Testis (tissue), 3 donors: ENCODE results near the gene MISP3. TPM values are rescaled to one million over a fixed set of nuclear protein-coding genes. Genes with fewer than 3 reads are reported as not detected.

Source experiments
- DNase-seq: peaks from one replicate; pipeline ENCODE4 v3.0.0-alpha.2; 2019
- H3K27ac ChIP-seq, 2 donors: fragments of 200-600 bp; sonication (generic); one replicate each; pipeline ENCODE4 v1.5.1; 2019
- H3K27me3 ChIP-seq: fragments of 200-600 bp; sonication (generic); one replicate; pipeline ENCODE4 v1.5.1; 2019
- H3K36me3 ChIP-seq: fragments of 200-600 bp; sonication (generic); one replicate; pipeline ENCODE4 v1.5.1; 2017; ENCODE audit warnings: low read depth; ENCODE audit errors: missing control alignments
- H3K4me1 ChIP-seq: fragments of 200-600 bp; sonication (generic); one replicate; pipeline ENCODE4 v1.5.1; 2019
- H3K4me3 ChIP-seq, 2 donors: fragments of 200-600 bp; sonication (generic); one replicate each; pipeline ENCODE4 v1.5.1; 2017 to 2019
- H3K9me3 ChIP-seq: fragments of 200-600 bp; sonication (generic); one replicate; pipeline ENCODE4 v1.5.1; 2017
- CTCF ChIP-seq, 3 experiments: fragments of 450-650 bp in 2 of 3; fragments of 200-600 bp in 1 of 3; sonication (generic) in 1 of 3; IDR thresholded peaks; one replicate each; pipeline ENCODE4 v1.5.1; 2016 to 2019; ENCODE audit warnings: antibody characterized with exemption in 3 of 3, mild to moderate bottlenecking in 2 of 3, moderate library complexity in 1 of 3
- POLR2A ChIP-seq: fragments of 450-650 bp; IDR thresholded peaks from one replicate; pipeline ENCODE4 v1.6.1; 2017; ENCODE audit warnings: antibody characterized with exemption, mild to moderate bottlenecking, moderate library complexity
- WGBS, 2 donors: methylation state at CpG; one replicate each; pipeline ENCODE4 v1.1.5; 2018; 5-methylcytosine and 5-hydroxymethylcytosine counted together
- intact Hi-C: fragments of 100-400 bp; cut with DNase I; formaldehyde crosslinking; loops from one replicate; pipeline ENCODE4 v1.15.1; 2023; ENCODE audit warnings: low total_unique reads
- polyA plus RNA-seq: library from polyadenylated mRNA; stranded (reverse); fragments of 350-450 nt; fragmentation: Illumina TruSeq; extraction: RNeasy Lipid Tissue Mini Kit (QIAGEN cat#74804); gene quantifications from one replicate; pipeline ENCODE4 v1.2.3, GENCODE V29; 2014; ENCODE audit warnings: low read depth, low replicate concordance; ENCODE audit not compliant: insufficient read depth
- total RNA-seq, 2 donors: library from RNA; depleted of rRNA; stranded (reverse); fragments of >200 nt; gene quantifications; one replicate each; pipeline ENCODE4 v1.2.3, GENCODE V29; 2016

MISP3 gene
- total and polyA plus RNA-seq, 3 donors from 2014 or later, result 0.76 to 7.2 (median 4.2) TPM

DNA sequence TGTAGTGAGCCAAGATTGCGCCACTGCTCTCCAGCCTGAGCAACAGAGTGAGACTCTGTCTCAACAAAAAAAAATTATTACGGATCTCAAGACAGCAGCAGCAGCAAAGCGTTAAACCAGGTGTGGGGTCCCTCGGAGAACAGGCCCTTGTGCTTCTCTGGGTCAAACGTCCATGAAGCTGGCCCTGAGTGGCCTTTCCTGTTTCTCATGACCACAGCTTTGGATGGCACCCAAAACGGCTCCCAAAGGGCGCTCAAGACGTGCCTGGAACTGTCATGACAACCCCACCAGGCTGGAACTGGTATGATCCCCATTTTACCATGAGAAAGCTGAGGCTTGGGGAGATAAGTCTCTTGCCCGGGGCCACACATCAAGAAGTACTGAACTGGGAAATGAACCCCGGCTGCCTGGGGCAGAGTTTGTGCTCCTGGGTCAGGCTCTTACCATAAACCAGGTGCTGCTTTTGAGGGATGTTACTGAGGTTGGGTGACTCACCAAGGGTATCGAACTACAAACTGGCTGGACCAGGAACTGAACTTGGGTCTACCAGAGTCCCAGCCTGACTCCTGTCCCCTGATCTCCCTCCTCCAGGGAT, 29.6 kb downstream of the MISP3 start:
- Histone ChIP-seq H3K9me3 (no peaks in the 10 kb centered on the region), H3K27me3 (no peaks in the 10 kb centered on the region), H3K4me3 (no peak overlapping the region), H3K27ac (no peak overlapping the region), H3K36me3 (no peaks in the 10 kb centered on the region), H3K4me1 (peaks cover 6% of the 10 kb centered on the region)
- DNase-seq, result no peak
- TF ChIP-seq POLR2A (no peak), CTCF (IDR thresholded peaks at IDR 0.05) (no peak)
- WGBS, 2 donors, result 53 to 62% methylated on average over 11 of the region's 11 CpGs
- intact Hi-C loops, result no loop called here

DNA sequence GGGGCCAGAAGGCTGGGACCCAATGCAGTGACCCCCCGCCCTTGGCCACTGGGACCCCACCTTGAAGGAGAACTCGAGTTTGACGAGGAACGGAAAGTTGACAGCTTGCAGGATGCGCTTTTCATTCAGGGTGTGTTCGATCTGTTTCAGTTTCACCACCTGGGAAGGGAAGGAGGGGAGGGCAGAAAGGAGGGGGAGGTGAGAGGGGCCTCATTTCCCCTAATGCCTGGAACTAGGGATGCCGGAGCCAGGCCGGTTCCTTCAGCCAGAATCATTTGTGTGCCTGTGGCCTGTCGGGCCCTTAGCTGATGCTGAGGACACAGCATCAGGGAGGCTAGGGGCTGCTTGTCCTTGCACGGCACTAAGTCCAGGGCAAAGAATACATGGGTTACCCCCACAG, 30.2 kb downstream of the MISP3 start:
- no peaks in the 10 kb centered on the region for H3K36me3 ChIP-seq
- no peak for TF ChIP-seq POLR2A
- TF ChIP-seq CTCF (IDR thresholded peaks at IDR 0.05), result no peak
- 74 to 80% methylated on average over 10 of the region's 10 CpGs for WGBS, 2 donors

DNA sequence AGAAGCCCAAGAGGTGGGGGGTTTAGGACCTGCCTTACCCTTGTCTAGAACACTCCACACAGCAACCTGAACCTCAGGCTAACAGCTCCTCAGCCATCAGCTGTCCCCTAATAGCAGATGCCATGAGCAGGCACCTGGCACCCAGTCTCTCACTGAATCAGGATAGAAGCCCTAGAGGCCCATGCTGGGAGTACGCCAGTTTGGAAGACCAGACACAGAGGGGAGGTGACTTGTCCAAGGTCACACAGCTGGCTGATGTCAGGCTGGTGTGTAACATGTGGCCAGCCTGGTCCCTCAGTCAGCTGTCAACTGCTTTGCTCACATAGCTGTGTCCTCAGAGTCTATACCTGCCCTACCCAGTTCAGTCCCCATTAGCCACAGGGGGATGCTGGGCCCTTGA, 30.7 kb downstream of the MISP3 start:
- peak overlapping the region; percentile 11 to 48 for H3K27ac ChIP-seq
- no peak for DNase-seq
- intact Hi-C loops, result no loop called here
- H3K36me3 ChIP-seq, result no peaks in the 10 kb centered on the region
- H3K4me3 ChIP-seq, result no peak overlapping the region
- no peaks in the 10 kb centered on the region for H3K9me3 ChIP-seq
- 30 to 80% methylated on average over 1 of the region's 1 CpG for WGBS, 2 donors
- H3K27me3 ChIP-seq, result no peaks in the 10 kb centered on the region
- no peak for TF ChIP-seq POLR2A
- TF ChIP-seq CTCF (IDR thresholded peaks at IDR 0.05), result no peak
- peaks cover 9% of the 10 kb centered on the region for H3K4me1 ChIP-seq

More for the DNA sequence above, 30.2 kb downstream of the MISP3 start:
- no peaks in the 10 kb centered on the region for H3K27me3 ChIP-seq
- DNase-seq, result no peak
- peak overlapping the region; percentile 11 to 48 for H3K27ac ChIP-seq
- H3K4me3 ChIP-seq, result no peak overlapping the region
- peaks cover 6% of the 10 kb centered on the region for H3K4me1 ChIP-seq
- H3K9me3 ChIP-seq, result no peaks in the 10 kb centered on the region
- intact Hi-C loops, result no loop called here

GRCh38 chr19:14105680-14106079, 33.1 kb downstream of the MISP3 start:
- Histone ChIP-seq H3K27ac (no peak overlapping the region), H3K4me1 (peaks cover 13% of the 10 kb centered on the region), H3K27me3 (no peaks in the 10 kb centered on the region), H3K4me3 (no peak overlapping the region), H3K9me3 (no peaks in the 10 kb centered on the region), H3K36me3 (no peaks in the 10 kb centered on the region)
- WGBS, 2 donors, result 78 to 85% methylated on average over 8 of the region's 8 CpGs
- intact Hi-C loops, result no loop called here
- DNase-seq, result no peak
- no peak for TF ChIP-seq CTCF (IDR thresholded peaks at IDR 0.05)
- no peak for TF ChIP-seq POLR2A

- no peaks in the 10 kb centered on the region for H3K9me3 ChIP-seq
- DNase-seq, result no peak
- no peak overlapping the region for H3K4me3 ChIP-seq
- no peaks in the 10 kb centered on the region for H3K27me3 ChIP-seq
- no peak for TF ChIP-seq CTCF (IDR thresholded peaks at IDR 0.05)
- TF ChIP-seq POLR2A, result no peak
- H3K27ac ChIP-seq, result peak overlapping the region; percentile 65 to 80
- 86 to 100% methylated on average over 4 to 16 of the region's 16 CpGs for WGBS, 2 donors
- intact Hi-C loops, result no loop called here
- H3K4me1 ChIP-seq, result peaks cover 23% of the 10 kb centered on the region
- H3K36me3 ChIP-seq, result no peaks in the 10 kb centered on the region
These were observed 34.3 kb downstream of the MISP3 start for GRCh38 chr19:14106840-14107239.
